Transverse colon (tissue), 3 donors: Measurements from ENCODE around the gene PELI2.

Experiments
- EP300 ChIP-seq: sonication (generic); formaldehyde crosslinking; IDR thresholded peaks from one replicate; pipeline ENCODE4 v1.6.1; 2017; ENCODE audit warnings: antibody characterized with exemption, low read depth
- POLR2A ChIP-seq: fragments of 450-650 bp; IDR thresholded peaks from one replicate; pipeline ENCODE4 v1.6.1; 2016; ENCODE audit warnings: antibody characterized with exemption, mild to moderate bottlenecking, moderate library complexity
- TF ChIP-seq, protein P1 (sequence below), 5 experiments: fragments of 200-600 bp in 3 of 5; fragments of 450-650 bp in 2 of 5; sonication (generic) in 3 of 5; IDR thresholded peaks; 1 replicate in 2 of 5; 2 replicates in 3 of 5; pipeline ENCODE4 v1.5.1; 2016 to 2017; ENCODE audit warnings: antibody characterized with exemption in 5 of 5, inconsistent platforms in 3 of 5, mild to moderate bottlenecking in 2 of 5, moderate library complexity in 1 of 5

DNA sequence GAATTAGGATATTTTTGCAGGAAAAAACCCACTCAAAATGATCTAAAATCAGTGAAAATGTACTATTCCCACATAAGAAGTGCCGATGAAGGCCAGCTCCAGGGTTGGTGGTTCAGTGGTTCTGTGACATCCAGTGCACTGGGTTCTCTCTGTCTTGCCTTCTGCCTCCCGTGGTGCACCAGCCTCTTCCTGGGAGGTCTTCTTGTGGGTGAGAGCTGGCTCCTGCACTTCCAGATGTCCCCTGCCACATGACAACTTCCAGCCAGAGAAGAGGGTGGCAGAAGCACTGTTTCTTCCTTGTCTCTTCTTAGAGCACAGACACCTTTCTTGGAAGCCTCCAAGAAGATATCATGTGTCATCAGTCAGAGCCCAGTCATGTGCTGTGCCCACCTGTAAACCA is 170.9 kb downstream of the PELI2 start:
- TF ChIP-seq, protein P1, sequence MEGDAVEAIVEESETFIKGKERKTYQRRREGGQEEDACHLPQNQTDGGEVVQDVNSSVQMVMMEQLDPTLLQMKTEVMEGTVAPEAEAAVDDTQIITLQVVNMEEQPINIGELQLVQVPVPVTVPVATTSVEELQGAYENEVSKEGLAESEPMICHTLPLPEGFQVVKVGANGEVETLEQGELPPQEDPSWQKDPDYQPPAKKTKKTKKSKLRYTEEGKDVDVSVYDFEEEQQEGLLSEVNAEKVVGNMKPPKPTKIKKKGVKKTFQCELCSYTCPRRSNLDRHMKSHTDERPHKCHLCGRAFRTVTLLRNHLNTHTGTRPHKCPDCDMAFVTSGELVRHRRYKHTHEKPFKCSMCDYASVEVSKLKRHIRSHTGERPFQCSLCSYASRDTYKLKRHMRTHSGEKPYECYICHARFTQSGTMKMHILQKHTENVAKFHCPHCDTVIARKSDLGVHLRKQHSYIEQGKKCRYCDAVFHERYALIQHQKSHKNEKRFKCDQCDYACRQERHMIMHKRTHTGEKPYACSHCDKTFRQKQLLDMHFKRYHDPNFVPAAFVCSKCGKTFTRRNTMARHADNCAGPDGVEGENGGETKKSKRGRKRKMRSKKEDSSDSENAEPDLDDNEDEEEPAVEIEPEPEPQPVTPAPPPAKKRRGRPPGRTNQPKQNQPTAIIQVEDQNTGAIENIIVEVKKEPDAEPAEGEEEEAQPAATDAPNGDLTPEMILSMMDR (IDR thresholded peaks at IDR 0.05) = no peak
- TF ChIP-seq POLR2A = no peak
- TF ChIP-seq EP300 = no peak
